Stomach (tissue), 4 donors: ENCODE results near the gene RPL7A.

Experiments
- CTCF ChIP-seq, 7 experiments: fragments of 450-650 bp in 4 of 7; fragments of 200-600 bp in 3 of 7; sonication (generic) in 3 of 7; IDR thresholded peaks; one replicate each; pipeline ENCODE4 v1.5.1; 2016 to 2019; ENCODE audit warnings: antibody characterized with exemption in 7 of 7, control low read depth in 2 of 7, mild to moderate bottlenecking in 1 of 7
- POLR2A ChIP-seq, 4 donors: fragments of 450-650 bp; IDR thresholded peaks; one replicate each; pipeline ENCODE4 v1.6.1; 2016; ENCODE audit warnings: antibody characterized with exemption in 4 of 4, control low read depth in 2 of 4, mild to moderate bottlenecking in 1 of 4, moderate library complexity in 1 of 4
- POLR2AphosphoS5 ChIP-seq, 3 donors: sonication (generic); formaldehyde crosslinking; IDR thresholded peaks; one replicate each; pipeline ENCODE4 v1.6.1; 2016; ENCODE audit warnings: antibody characterized with exemption in 3 of 3

GRCh38 chr9:133304477-133305377, 43.3 kb upstream of the RPL7A start:
- no peak for TF ChIP-seq POLR2A (IDR thresholded peaks at IDR 0.05)
- TF ChIP-seq POLR2AphosphoS5 (IDR thresholded peaks at IDR 0.05): no peak
- no peak for TF ChIP-seq CTCF (IDR thresholded peaks at IDR 0.05)
